ENCODE data around the gene ZMYND12.

The ZMYND12 gene

GRCh38 chr1:42463921-42464320, 8.1 kb upstream of the ZMYND12 start:
- no peak for TF ChIP-seq CTCF (IDR thresholded peaks at IDR 0.05; ENCODE audit: low read depth, low read length)
- peak overlapping the region; percentile 73 for H3K4me3 ChIP-seq (ENCODE audit: low read depth, low read length)
- in situ Hi-C loops (cut with HindIII; ENCODE audit: low sequenced_read_pairs), result no loop called here
- DNase-seq (ENCODE audit: low read depth, low spot score), result no peak

DNA sequence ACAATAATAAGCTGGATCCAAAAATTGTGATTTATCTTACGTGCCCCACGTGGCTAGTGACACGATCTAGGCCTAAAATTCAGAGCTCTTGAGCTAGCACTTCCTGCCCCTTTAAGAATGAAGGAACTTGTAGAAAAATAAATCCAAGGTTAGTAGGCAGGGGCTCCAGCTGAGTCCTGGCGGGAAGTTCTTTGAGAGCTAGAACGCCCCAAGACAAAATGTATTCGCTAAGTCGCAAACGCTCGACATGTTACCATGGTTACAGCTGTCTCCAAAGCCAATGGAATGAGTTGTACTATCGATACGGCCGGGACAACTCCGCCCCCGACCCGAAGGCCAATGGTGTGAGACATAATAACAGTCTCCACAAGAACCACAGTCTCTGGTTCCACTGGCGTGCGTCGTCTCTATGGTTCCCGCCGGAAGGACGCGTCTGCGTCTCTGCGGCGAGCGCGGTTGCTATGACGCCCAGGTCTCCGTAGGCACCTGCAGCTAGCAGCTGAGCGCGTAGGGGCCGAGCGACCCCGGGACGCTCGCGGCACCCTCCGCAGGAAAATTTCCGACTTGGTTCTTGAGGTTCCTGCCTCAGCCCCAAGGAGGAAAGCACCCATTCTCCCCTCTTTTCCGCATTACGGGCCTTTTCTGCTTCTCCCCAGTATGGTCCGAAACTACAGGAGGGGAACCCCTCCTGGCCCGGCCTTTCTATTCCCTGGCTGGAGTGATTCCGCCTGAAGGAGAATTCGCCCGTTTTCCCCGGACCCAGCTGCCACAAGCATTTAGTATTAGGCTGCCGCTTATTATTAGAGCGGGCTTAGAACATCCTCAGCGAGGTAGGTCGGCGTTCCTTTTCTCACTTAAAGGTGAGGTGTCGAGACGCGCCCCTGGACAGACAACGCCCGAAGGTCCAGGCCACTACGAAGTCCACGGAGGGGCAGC, 7.3 kb upstream of the ZMYND12 start, which contains the start of gene CCDC30:
Gene CCDC30 (plus strand): TSS at position 459 of the 936 bp plus-strand sequence. CDS start 17,266 bp downstream, outside the sequence.
- H3K4me3 ChIP-seq (ENCODE audit: low read depth, low read length), result peak within 1 kb of the TSS; percentile 73
- no peak for TF ChIP-seq CTCF (IDR thresholded peaks at IDR 0.05; ENCODE audit: low read depth, low read length)
- in situ Hi-C loops (cut with HindIII; ENCODE audit: low sequenced_read_pairs), result no loop called here
- peak; percentile 99 for DNase-seq (ENCODE audit: low read depth, low spot score)

DNA sequence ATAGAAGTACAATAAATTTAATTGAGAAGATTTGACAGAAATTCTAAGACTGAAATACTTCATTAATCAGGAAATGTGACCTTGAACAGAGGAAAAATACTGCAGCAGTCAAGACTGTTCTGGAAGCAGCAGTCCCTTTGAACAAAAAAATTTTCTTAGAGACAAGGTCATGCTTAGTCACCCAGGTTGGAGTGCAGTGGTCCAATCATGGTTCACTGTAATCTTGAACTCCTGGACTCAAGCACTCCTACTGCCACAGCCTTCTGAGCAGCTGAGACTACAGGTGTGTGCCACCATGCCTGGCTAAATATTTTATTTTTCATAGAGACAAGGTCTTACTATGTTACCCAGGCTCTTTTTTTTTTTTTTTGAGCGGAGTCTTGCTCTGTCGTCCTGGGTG, 5.4 kb upstream of the ZMYND12 start:
- in situ Hi-C loops (cut with HindIII; ENCODE audit: low sequenced_read_pairs), result no loop called here
- no peak overlapping the region for H3K4me3 ChIP-seq (ENCODE audit: low read depth, low read length)
- no peak for TF ChIP-seq CTCF (IDR thresholded peaks at IDR 0.05; ENCODE audit: low read depth, low read length)
- DNase-seq (ENCODE audit: low read depth, low spot score), result no peak

GRCh38 chr1:42456754-42457089, 900 bp upstream of the ZMYND12 start:
- in situ Hi-C loops (cut with HindIII; ENCODE audit: low sequenced_read_pairs), result no loop called here
- TF ChIP-seq CTCF (IDR thresholded peaks at IDR 0.05; ENCODE audit: low read depth, low read length), result no peak
- no peak for DNase-seq (ENCODE audit: low read depth, low spot score)
- peak overlapping the region; percentile 65 for H3K4me3 ChIP-seq (ENCODE audit: low read depth, low read length)

GRCh38 chr1:42454403-42454802, 1.4 kb downstream of the ZMYND12 start:
- H3K4me3 ChIP-seq (ENCODE audit: low read depth, low read length), result no peak overlapping the region
- TF ChIP-seq CTCF (IDR thresholded peaks at IDR 0.05; ENCODE audit: low read depth, low read length), result no peak
- no peak for DNase-seq (ENCODE audit: low read depth, low spot score)
- in situ Hi-C loops (cut with HindIII; ENCODE audit: low sequenced_read_pairs), result no loop called here

DNA sequence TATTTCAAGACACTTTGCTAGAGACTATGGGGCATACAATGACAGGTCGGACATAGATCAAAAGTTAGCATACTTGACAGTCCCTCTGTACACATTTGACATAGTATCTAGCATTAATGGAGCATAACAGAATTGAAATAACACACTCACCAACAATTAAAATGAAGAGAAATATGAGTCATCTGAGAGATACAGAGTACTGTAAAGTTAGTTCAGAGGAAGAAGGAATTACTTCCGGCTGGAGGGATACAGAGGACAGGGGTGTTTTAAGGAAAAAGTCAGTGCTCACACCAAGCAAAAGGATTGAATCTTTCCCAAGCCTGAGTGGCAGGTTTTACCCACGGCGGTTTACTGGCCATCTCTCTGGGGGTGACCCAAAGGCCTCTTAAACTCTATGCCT, 2.4 kb downstream of the ZMYND12 start:
- H3K4me3 ChIP-seq (ENCODE audit: low read depth, low read length), result no peak overlapping the region
- no peak for TF ChIP-seq CTCF (IDR thresholded peaks at IDR 0.05; ENCODE audit: low read depth, low read length)
- in situ Hi-C loops (cut with HindIII; ENCODE audit: low sequenced_read_pairs), result no loop called here
- peak; percentile 3 for DNase-seq (ENCODE audit: low read depth, low spot score)

All from astrocyte of the spinal cord (primary cell).